K562 (cell line): Measurements from ENCODE around the gene SUCLG1. TPM values are rescaled to one million over a fixed set of nuclear protein-coding genes. Genes with fewer than 3 reads are reported as not detected.
A peak's percentile ranks its signal among the peaks of the same experiment; 100 is the strongest.

Experiments
- ATF6 ChIP-seq: sonication (generic); formaldehyde crosslinking; IDR thresholded peaks from 2 replicates; pipeline ENCODE4 v1.4.0; 2020; ENCODE audit warnings: mild to moderate bottlenecking, missing genetic modification reagents
- E2F4 ChIP-seq: sonication (generic); formaldehyde crosslinking; IDR thresholded peaks from 2 replicates; pipeline ENCODE4 v1.8.0; 2022; ENCODE audit warnings: mild to moderate bottlenecking, low read depth, missing genetic modification reagents
- ELF1 ChIP-seq: fragments of 200-800 bp; sonication (Bioruptor generic); IDR thresholded peaks from 2 replicates; pipeline ENCODE4 v1.6.1; 2016; ENCODE audit warnings: missing genetic modification characterization, missing compliant biosample characterization
- MNT ChIP-seq, 2 experiments: fragments of 450-650 bp; conservative IDR thresholded peaks; 2 replicates each; pipeline ENCODE4 v1.6.1; 2017; ENCODE audit warnings: mild to moderate bottlenecking in 2 of 2, moderate library complexity in 2 of 2
- PRPF4 ChIP-seq: fragments of 200-400 bp; formaldehyde crosslinking; IDR thresholded peaks from one replicate; pipeline ENCODE4 v1.6.1; 2017; ENCODE audit warnings: low read length, low read depth, mild to moderate bottlenecking; ENCODE audit not compliant: insufficient read depth, poor library complexity, severe bottlenecking
- RBM25 ChIP-seq: fragments of 200-400 bp; formaldehyde crosslinking; IDR thresholded peaks from 2 replicates; pipeline ENCODE4 v1.6.1; 2018; ENCODE audit warnings: low read length, low read depth, moderate library complexity; ENCODE audit not compliant: severe bottlenecking
- RBM34 ChIP-seq: fragments of 200-400 bp; formaldehyde crosslinking; IDR thresholded peaks from 2 replicates; pipeline ENCODE4 v1.6.1; 2018; ENCODE audit warnings: low read length, borderline replicate concordance; ENCODE audit not compliant: insufficient read depth
- ZNF318 ChIP-seq, 2 experiments: fragments of 450-650 bp; IDR thresholded peaks; 2 replicates each; pipeline ENCODE4 v1.6.1; 2016; ENCODE audit warnings: mild to moderate bottlenecking in 2 of 2, borderline replicate concordance in 1 of 2, low read depth in 1 of 2, moderate library complexity in 1 of 2
- ZNF398 ChIP-seq: fragments of 250-450 bp; sonication (Bioruptor Pico); IDR thresholded peaks from 2 replicates; pipeline ENCODE4 v1.8.0; 2021; ENCODE audit warnings: moderate library complexity, mild to moderate bottlenecking, inconsistent platforms
- polyA plus RNA-seq, 8 experiments: library from polyadenylated mRNA; depleted of rRNA in 4 of 8; stranded (reverse) in 5 of 8; unstranded in 3 of 8; fragments of >200 nt; fragmentation: Nextera tagmentation in 2 of 8; fragmentation: Illumina TruSeq in 1 of 8; extraction: Ambion mirVana in 2 of 8; extraction: Trizol in 1 of 8; gene quantifications; 2 replicates each; pipeline versions ENCODE4 v1.2.1 to v1.2.3, GENCODE V29; 2011 to 2014; ENCODE audit warnings: inconsistent platforms in 1 of 8, missing spikeins in 1 of 8
- total RNA-seq, 7 experiments: library from RNA; depleted of rRNA in 6 of 7; stranded (reverse); fragments of >200 nt in 6 of 7; fragmentation: Illumina TruSeq in 2 of 7; extraction: Trizol in 2 of 7; gene quantifications; 2 replicates each; pipeline versions ENCODE4 v1.2.1 to v1.2.3, GENCODE V29; 2011 to 2021; ENCODE audit warnings: low replicate concordance in 1 of 7

The SUCLG1 gene
- total and polyA plus RNA-seq, 9 of the 15 experiments (the other 6 are each of a cell fraction or from before 2014, with no cell fraction given): 90.5 to 325 (median 115) TPM

DNA sequence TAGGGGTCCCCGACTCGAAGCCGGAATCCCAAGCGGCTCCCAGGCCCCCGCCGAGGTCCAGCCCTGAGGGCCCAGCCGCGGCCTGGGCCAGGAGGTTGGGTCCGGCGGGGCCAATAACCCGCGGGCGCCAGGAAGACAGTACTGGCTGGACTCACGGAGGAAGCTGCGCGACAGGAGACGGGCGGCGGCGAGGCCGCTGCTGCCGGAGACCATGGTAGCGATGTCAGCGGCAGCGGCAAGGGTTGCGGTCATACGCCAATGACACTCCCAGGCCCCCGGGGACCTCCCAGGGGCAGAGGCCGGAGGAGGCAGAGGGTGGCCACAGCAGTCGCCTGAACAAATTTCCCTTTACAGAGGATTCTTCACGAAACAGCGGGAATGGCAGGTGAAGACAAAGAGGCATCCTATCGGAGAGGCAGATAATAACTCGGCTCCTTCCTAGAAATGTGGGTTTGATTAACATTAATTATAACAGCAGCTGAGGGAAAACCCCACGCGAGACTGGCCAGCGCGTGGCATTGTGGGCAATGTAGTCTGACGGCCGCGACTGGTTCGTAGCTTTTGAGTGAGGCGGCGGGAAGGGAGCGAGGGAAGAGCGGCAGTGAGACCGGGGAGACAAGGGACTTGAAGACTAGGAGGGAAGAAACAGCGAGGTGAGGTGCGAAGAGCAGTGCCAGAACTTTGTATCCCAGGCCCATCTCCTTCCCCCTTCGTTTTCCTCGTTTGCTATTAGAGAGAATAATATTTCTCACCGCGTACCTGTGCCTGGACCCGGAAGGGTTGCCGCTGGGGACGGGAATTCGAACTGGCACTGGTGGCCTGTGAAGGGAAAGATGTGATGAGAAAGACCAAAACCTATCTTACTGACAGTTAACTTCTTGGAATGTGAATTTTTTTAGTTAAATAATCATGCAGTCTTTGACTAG is at the start of gene SUCLG1 (continued):
- TF ChIP-seq E2F4 (CRISPR knock-in tag) (peak; percentile 89), MNT (conservative IDR thresholded peaks at IDR 0.05) (peak; percentile 88 to 93), ZNF318 (IDR thresholded peaks at IDR 0.05; ENCODE audit: borderline replicate concordance in 1 of 2, low read depth in 1 of 2) (no peak), ELF1 (peak; percentile 77), RBM34 (no peak), ZNF398 (CRISPR knock-in tag) (no peak), PRPF4 (no peak), ATF6 (CRISPR knock-in tag) (no peak), RBM25 (no peak)
